ENCODE measurements around the gene PGBD4. TPM values are rescaled to one million over a fixed set of nuclear protein-coding genes. Genes with fewer than 3 reads are reported as not detected.

PGBD4 gene
- total RNA-seq, 6 experiments from 2014 or later, result 1.6 to 2.6 (median 1.9) TPM

DNA sequence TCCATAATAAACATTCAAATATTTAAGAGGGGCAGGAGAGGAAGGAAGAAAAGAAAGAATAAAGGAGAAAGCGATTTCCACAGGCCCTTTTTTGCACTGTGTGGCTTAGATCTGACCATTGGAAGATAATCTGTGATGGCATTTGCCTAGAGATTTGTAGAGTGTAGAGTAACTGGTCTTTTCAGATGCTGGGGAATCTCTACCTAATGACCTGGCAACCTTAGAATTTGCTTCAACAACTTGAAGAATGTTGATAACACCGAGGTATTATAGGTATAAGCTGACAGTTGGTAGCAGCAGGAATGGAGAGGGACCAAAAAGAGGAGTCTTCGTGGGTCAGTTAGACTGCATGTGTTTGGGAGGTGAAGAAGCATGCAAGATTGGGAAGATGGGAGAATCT, 41.9 kb upstream of the PGBD4 start:
- Mint-ChIP-seq H3K9me3 (no peaks in the 10 kb centered on the region), H3K27me3 (ENCODE audit: insufficient read depth) (no peaks in the 10 kb centered on the region; the same call in 1 of the 2 replicates), H3K4me1 (ENCODE audit: low read depth) (peaks cover 29% of the 10 kb centered on the region), H3K36me3 (ENCODE audit: low read depth) (no peaks in the 10 kb centered on the region), H3K27ac (no peak overlapping the region), H3K4me3 (no peak overlapping the region)
- TF ChIP-seq, protein P1, sequence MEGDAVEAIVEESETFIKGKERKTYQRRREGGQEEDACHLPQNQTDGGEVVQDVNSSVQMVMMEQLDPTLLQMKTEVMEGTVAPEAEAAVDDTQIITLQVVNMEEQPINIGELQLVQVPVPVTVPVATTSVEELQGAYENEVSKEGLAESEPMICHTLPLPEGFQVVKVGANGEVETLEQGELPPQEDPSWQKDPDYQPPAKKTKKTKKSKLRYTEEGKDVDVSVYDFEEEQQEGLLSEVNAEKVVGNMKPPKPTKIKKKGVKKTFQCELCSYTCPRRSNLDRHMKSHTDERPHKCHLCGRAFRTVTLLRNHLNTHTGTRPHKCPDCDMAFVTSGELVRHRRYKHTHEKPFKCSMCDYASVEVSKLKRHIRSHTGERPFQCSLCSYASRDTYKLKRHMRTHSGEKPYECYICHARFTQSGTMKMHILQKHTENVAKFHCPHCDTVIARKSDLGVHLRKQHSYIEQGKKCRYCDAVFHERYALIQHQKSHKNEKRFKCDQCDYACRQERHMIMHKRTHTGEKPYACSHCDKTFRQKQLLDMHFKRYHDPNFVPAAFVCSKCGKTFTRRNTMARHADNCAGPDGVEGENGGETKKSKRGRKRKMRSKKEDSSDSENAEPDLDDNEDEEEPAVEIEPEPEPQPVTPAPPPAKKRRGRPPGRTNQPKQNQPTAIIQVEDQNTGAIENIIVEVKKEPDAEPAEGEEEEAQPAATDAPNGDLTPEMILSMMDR (IDR thresholded peaks at IDR 0.05), result no peak
- no peak for DNase-seq

DNA sequence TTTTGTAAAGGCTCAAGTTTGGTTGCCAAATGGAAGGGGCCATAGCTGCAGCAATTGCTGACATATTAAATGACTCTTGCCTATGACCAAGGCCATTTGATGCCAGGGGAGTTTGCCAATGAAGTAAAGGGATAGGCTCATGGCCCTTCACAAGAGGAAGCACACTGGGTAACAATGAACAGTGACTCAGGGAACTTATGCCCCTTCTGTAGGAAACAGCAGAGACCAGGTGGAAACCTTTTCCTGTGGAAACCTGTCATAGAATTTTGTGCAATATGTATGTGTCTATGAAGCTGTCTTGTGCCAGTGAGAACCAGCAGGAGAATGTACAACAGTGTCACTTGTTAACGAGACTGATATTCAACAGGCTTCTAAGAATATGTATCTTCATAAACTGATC, 37.4 kb upstream of the PGBD4 start:
- Mint-ChIP-seq H3K4me3 (no peak overlapping the region), H3K9me3 (no peaks in the 10 kb centered on the region), H3K36me3 (ENCODE audit: low read depth) (no peaks in the 10 kb centered on the region), H3K4me1 (ENCODE audit: low read depth) (peaks cover 6% of the 10 kb centered on the region), H3K27ac (no peak overlapping the region), H3K27me3 (ENCODE audit: insufficient read depth) (no peaks in the 10 kb centered on the region)
- TF ChIP-seq, protein P1 (IDR thresholded peaks at IDR 0.05), result no peak
- no peak for DNase-seq

DNA sequence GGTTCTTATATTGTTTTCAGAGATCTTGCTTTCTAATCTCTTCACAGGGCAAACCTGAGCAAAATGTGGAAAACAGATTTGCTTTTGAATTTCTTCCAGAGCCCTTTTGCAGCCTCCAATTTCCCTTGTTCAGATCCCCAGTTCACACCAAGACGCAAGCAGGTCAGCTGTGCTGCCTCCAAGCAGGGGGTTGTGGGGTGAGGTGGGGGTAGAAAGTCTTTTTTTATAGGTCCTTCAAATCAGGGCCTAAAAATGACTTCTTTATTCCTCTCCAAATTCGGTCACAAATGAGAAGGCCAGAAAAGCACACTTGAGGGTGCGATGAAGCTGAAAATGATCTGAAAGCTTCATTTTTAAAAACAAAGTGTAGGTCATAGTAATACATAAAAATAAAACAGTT, 36.6 kb upstream of the PGBD4 start:
- DNase-seq, result no peak
- H3K27ac Mint-ChIP-seq, result no peak overlapping the region
- no peaks in the 10 kb centered on the region for H3K4me1 Mint-ChIP-seq (ENCODE audit: low read depth)
- H3K9me3 Mint-ChIP-seq, result no peaks in the 10 kb centered on the region
- no peaks in the 10 kb centered on the region for H3K27me3 Mint-ChIP-seq (ENCODE audit: insufficient read depth)
- TF ChIP-seq, protein P1 (IDR thresholded peaks at IDR 0.05), result no peak
- H3K4me3 Mint-ChIP-seq, result no peak overlapping the region
- no peaks in the 10 kb centered on the region for H3K36me3 Mint-ChIP-seq (ENCODE audit: low read depth)

DNA sequence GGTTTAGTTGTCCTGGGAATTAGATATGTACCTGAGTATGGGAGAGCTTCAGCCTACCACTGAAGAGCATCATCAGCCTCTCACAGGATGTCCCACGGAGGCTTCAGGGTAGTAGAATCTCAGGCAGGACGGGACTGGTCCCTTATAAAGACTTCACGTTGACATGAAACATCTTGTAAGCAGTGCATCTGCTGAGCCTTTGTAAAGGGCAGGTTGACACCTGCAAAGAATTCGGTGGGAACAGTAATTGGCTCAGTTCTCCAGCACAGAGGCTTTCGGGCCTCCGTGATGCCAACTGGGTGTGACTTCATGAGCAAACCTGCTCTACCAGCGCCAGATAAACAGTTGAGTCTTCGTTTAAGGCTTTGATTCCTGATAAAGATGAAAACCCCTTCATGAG, 35.9 kb upstream of the PGBD4 start:
- H3K36me3 Mint-ChIP-seq (ENCODE audit: low read depth), result no peaks in the 10 kb centered on the region
- no peak overlapping the region for H3K4me3 Mint-ChIP-seq
- no peak overlapping the region for H3K27ac Mint-ChIP-seq
- no peak for DNase-seq
- no peaks in the 10 kb centered on the region for H3K4me1 Mint-ChIP-seq (ENCODE audit: low read depth)
- H3K9me3 Mint-ChIP-seq, result no peaks in the 10 kb centered on the region
- H3K27me3 Mint-ChIP-seq (ENCODE audit: insufficient read depth), result no peaks in the 10 kb centered on the region
- TF ChIP-seq, protein P1 (IDR thresholded peaks at IDR 0.05), result no peak

DNA sequence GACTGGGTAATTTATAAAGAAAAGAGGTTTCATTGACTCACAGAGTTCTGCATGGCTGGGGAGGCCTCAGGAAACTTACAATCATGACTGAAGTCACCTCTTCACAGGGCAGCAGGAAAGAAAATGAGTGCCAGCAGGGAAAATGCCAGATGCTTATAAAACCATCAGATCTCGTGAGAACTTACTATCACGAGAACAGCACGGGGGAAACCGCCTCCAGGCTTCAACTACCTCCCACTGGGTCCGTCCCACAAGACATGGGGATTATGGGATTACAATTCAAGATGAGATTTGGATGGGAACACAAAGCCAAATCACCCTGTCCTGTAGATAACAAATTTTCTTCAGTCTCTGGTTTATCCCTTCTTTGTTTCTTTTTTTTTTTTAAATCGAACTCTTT, 31.9 kb upstream of the PGBD4 start:
- Mint-ChIP-seq H3K27ac (no peak overlapping the region), H3K36me3 (ENCODE audit: low read depth) (no peaks in the 10 kb centered on the region), H3K9me3 (no peaks in the 10 kb centered on the region), H3K4me3 (no peak overlapping the region), H3K4me1 (ENCODE audit: low read depth) (no peaks in the 10 kb centered on the region), H3K27me3 (ENCODE audit: insufficient read depth) (no peaks in the 10 kb centered on the region; the same call in 1 of the 2 replicates)
- TF ChIP-seq, protein P1 (IDR thresholded peaks at IDR 0.05), result no peak
- DNase-seq, result no peak

DNA sequence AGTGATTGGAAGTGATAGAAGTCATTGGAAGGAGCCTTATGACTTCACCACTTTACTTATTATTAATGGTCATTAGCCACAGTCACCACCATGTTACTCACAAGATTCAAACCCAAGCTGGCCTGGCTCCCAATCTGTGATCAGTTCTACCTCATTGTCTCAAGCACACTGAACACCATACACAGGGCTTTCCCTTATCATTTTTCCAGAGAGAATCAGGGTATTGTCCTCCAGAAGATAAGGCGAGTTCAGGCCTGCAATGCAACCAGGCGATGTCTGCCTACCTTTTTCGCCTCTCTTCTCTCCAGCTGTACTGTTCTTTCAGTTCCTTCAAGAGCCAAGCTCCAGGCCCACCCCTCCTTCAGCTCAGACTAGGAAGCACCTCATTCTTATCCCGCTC, 25.1 kb upstream of the PGBD4 start:
- Mint-ChIP-seq H3K4me1 (ENCODE audit: low read depth) (no peaks in the 10 kb centered on the region), H3K27ac (no peak overlapping the region), H3K36me3 (ENCODE audit: low read depth) (no peaks in the 10 kb centered on the region), H3K9me3 (no peaks in the 10 kb centered on the region), H3K4me3 (no peak overlapping the region), H3K27me3 (ENCODE audit: insufficient read depth) (no peaks in the 10 kb centered on the region; the same call in 1 of the 2 replicates)
- DNase-seq, result no peak
- TF ChIP-seq, protein P1 (IDR thresholded peaks at IDR 0.05), result no peak

Measured in HFFc6 (cell line).